T-helper 9 cell (primary cell): ENCODE data around the gene NFATC1.

Source experiments
- DNase-seq: peaks from one replicate; pipeline ENCODE4 v3.0.0-alpha.2; 2020

Gene NFATC1

GRCh38 chr18:79560042-79560860 lies 164.5 kb downstream of the NFATC1 start:
- DNase-seq, result no peak

GRCh38 chr18:79560861-79561210 lies 165.1 kb downstream of the NFATC1 start:
- no peak for DNase-seq

- DNase-seq, result no peak
Measured at GRCh38 chr18:79563949-79564348, 168.2 kb downstream of the NFATC1 start.

- no peak for DNase-seq
Measured at GRCh38 chr18:79564441-79564840, 168.7 kb downstream of the NFATC1 start.

DNA sequence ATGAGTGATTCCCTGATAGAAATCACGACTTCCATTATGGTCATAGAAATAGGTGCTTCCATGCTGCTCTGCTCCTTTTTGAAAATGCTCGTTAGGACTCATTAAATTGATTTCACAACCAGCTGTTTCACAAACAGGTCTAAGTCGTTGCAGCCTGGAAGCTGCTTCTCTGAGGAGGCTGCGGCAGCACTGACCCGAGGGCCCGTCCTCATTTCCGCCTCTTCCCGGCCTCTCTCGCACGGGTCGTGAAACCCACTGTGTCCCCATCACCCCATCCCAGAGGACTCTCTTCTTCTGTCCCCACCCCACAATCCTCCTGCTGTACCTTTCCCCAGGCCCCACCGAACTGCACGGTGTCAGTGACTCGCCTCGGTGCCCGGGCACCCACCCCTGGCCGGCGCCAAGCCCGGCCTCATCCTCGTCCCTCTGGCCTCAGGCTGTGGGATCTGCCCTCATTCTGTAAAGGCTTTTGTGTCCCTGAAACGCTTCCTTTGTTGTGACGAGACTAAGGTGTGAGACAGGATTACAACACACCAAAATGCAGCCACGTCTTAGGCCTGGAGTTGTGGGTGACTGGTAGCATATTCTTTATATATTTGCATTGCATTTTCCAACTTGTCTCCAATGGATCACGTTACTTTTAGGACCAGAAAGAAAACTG lies 171.2 kb downstream of the NFATC1 start:
- no peak for DNase-seq

- DNase-seq, result no peak
Measured at GRCh38 chr18:79567481-79568147, 171.9 kb downstream of the NFATC1 start.

- DNase-seq, result no peak
Measured at GRCh38 chr18:79568543-79569205, 172.9 kb downstream of the NFATC1 start.

DNA sequence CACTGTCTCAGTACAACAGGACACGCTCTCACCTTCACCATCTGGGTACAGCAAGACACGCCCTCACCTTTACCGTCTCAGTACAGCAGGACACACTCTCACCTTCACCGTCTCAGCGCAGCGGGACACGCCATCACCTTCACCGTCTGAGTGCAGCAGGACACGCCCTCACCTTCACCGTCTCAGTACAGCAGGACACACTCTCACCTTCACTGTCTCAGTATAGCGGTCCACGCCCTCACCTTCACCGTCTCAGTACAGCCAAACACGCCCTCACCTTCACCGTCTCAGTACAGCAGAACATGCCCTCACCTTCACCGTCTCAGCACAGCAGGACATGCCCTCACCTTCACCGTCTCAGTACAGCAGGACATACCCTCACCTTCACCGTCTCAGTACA lies 174.0 kb downstream of the NFATC1 start:
- no peak for DNase-seq

- DNase-seq, result no peak
Measured at GRCh38 chr18:79570266-79571201, 174.8 kb downstream of the NFATC1 start.

- no peak for DNase-seq
Measured at GRCh38 chr18:79571211-79572092, 175.7 kb downstream of the NFATC1 start.

DNA sequence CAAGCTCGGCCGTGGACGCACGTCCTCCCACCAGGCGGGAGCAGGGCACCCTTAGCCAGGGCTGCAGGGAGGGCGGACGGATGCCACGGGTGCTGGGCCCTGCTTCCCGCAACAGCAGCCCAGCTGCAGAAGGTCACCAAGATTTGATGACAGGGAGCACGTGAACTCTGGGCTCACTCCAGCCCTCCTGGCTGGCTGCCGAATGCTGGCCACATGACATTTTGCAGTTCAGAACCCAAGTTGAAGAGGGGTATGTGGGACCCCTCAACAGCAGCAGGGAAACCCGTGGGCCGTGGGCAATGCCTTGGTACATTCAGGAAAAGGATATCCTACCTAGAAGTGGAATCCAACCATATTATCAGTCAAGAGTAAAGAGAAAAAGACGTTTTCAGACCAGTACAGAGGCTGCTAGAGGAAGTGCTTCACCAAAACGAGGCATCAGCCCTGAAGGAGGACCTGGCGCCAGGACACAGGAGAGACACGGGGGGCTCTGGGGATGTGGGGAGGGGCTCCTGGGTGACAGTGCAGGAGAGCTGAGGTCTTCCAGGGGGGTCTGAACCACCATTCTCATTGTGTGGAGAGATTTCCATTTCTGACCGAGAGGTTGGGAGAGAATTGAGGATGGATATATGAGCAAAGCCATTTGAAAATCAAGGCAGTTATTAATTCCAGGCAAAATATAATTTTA lies 176.5 kb downstream of the NFATC1 start:
- DNase-seq, result no peak

- DNase-seq, result no peak
Measured at GRCh38 chr18:79572848-79573451, 177.2 kb downstream of the NFATC1 start.

- no peak for DNase-seq
Measured at GRCh38 chr18:79573921-79574491, 178.3 kb downstream of the NFATC1 start.

DNA sequence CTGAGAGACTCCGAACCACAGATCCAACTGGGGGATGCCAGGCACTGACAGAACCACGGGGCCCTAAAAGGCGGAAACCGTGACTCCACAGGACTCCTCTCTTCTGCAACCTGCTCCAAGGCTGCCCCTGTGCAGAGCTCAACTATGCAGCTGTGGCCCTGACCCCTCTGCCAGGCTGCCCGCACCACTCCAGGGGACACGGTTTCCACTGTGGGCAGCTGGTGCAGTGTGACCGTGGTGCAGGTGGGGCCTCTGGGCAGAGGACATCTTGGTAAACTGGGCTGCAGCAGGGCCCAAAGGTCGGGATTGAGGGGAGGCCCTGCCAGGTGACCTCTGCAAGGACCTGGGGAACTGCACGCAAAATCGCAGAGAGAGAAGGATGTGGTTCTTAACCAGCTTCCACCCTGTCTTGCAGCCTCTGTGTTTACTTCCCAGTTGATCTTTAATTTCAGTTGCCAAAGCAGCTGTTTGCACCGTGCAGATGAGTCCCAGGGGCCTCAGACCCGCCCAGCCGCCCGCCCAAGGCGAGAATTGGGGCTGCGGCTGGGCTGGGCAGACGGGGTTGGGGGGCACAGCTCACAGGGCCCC lies 179.3 kb downstream of the NFATC1 start:
- DNase-seq, result no peak

GRCh38 chr18:79575891-79576685 lies 180.4 kb downstream of the NFATC1 start:
- DNase-seq, result no peak

DNA sequence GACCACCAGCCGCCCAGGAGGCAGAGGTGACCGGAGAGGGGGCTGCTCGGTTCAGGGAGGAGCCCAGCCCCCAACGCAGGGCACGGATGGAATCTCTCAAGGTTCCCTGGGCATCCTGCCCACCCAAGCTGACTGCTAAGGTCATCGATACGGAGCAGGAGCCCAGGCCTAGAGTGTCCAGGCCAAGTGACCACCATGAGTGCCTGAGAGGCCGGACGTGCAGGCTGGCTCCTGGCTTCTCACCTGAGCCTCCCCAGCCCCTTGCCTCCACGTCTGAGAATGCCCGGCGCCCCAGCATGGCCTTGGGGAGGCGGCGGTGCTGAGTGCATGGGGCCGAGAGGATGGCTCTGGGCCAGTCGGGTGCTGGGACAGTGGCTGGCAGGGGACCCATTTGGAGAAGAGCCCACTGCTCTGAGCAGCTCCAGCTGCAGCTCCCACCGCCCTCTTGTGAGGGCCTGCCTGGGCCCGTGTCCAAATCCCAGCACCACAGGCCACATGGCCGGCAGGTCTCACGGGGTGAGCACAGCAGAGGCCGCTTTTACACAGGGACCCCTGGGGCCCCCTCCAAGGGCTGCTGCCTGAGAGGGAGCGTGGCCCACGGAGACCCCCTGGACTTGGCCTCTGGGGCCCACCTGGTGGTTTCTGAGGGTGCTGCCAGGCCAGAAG lies 181.1 kb downstream of the NFATC1 start:
- DNase-seq, result no peak

DNA sequence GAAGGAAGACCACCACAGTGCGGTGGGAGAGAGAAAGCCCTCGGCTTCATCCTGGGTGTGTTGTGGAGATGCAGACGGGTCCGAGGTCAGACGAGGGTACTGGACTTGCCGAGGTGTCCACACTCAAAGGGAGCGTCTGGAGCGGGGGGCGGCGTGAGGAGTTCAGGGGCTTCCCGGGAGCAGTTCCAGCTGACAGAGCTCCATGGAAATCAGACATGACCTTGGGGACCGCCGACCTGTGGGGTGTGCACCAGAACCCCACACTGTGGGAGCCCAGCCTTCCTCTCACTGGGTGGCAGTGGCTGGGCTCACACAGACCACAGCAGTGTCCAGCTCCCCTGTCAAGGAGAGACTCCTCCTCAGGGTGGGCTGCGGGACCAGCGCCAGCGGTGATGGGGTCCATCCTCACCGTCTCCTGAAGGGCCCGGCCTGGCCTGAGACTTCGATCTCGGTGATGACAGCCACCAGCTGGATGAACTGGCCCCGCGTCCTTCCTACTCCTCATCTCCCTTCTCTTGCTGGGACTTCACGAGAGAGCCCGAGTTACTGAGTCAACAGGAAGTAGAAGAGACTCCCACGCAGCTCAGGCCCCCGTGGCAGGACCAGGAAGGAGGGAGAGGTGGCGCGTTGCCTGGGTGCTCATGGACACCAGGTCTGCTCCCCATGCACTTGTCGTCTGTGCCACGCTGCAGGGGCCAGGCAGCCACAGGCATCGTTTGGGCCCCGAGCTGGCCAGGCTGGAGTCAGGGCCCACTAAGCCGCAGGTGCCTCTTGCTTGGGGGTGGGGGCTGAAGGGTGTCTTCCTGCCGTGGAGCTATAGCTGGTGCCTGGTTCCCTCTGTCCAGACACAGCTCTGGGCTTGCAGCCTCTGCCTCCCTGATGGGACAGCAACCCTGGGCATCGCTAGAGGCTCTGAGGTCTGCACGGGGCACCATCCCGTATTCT lies 182.0 kb downstream of the NFATC1 start:
- no peak for DNase-seq
